OCI-LY1 (cell line): ENCODE results near the gene TAS2R1.
"Not testable (repeated sequence)": the region's sequence is repeated elsewhere in the genome, so short reads cannot be mapped to it uniquely, and the experiment has no call there.

ENCODE experiments used
- H2AFZ ChIP-seq: fragments of 200-600 bp; sonication (generic), shearing (Covaris generic); 2 replicates; pipeline ENCODE4 v1.6.0; 2014; ENCODE audit warnings: antibody characterized with exemption, mild to moderate bottlenecking, low read length
- H3F3A ChIP-seq: fragments of 200-600 bp; sonication (generic), shearing (Covaris generic); 2 replicates; pipeline ENCODE4 v1.6.0; 2014; ENCODE audit warnings: mild to moderate bottlenecking, antibody characterized with exemption, low read length, moderate library complexity; ENCODE audit not compliant: insufficient read depth
- H3K27ac ChIP-seq: fragments of 200-600 bp; sonication (generic); 2 replicates; pipeline ENCODE4 v1.5.1; 2014; ENCODE audit warnings: low read length, mixed run types, mild to moderate bottlenecking, low read depth; ENCODE audit not compliant: poor library complexity, severe bottlenecking
- H3K27me3 ChIP-seq: fragments of 200-600 bp; sonication (generic); 2 replicates; pipeline ENCODE4 v1.6.0; 2014; ENCODE audit warnings: antibody characterized with exemption, mild to moderate bottlenecking, low read length, moderate library complexity; ENCODE audit not compliant: insufficient read depth
- H3K36me3 ChIP-seq: fragments of 200-600 bp; sonication (generic); 2 replicates; pipeline ENCODE4 v1.6.1; 2014; ENCODE audit warnings: mild to moderate bottlenecking, antibody characterized with exemption, low read length, moderate library complexity, mixed read lengths; ENCODE audit not compliant: insufficient read depth
- H3K4me1 ChIP-seq: fragments of 200-600 bp; sonication (generic); 2 replicates; pipeline ENCODE4 v1.5.1; 2014; ENCODE audit warnings: mild to moderate bottlenecking, low read length, moderate library complexity; ENCODE audit not compliant: insufficient read depth, severe bottlenecking
- H3K4me2 ChIP-seq: fragments of 200-600 bp; sonication (generic), shearing (Covaris generic); 2 replicates; pipeline ENCODE4 v1.6.1; 2014; ENCODE audit warnings: low read length
- H3K4me3 ChIP-seq: fragments of 200-600 bp; sonication (generic); 2 replicates; pipeline ENCODE4 v1.5.1; 2014; ENCODE audit warnings: low read length, low read depth, mild to moderate bottlenecking, mixed read lengths; ENCODE audit not compliant: poor library complexity, severe bottlenecking
- H3K79me2 ChIP-seq: fragments of 200-600 bp; shearing (Covaris generic); 2 replicates; pipeline ENCODE4 v1.6.1; 2016; ENCODE audit warnings: mixed run types, low read length, mixed read lengths; ENCODE audit not compliant: insufficient read depth
- H3K9ac ChIP-seq: fragments of 200-600 bp; sonication (generic), shearing (Covaris generic); 2 replicates; pipeline ENCODE4 v1.6.1; 2014; ENCODE audit warnings: mild to moderate bottlenecking, low read length, mixed read lengths
- H3K9me2 ChIP-seq: fragments of 200-600 bp; sonication (generic), shearing (Covaris generic); 2 replicates; pipeline ENCODE4 v1.6.1; 2014; ENCODE audit warnings: low read depth, mild to moderate bottlenecking, low read length, mixed read lengths
- H3K9me3 ChIP-seq: fragments of 200-600 bp; shearing (Covaris generic); 2 replicates; pipeline ENCODE4 v1.6.1; 2014; ENCODE audit warnings: low read length, mixed read lengths
- H4K20me1 ChIP-seq: fragments of 200-600 bp; sonication (generic), shearing (Covaris generic); 2 replicates; pipeline ENCODE4 v1.6.0; 2016; ENCODE audit warnings: mild to moderate bottlenecking, low read length; ENCODE audit not compliant: insufficient read depth
- EZH2 ChIP-seq: fragments of 200-600 bp; sonication (generic), shearing (Covaris generic); IDR thresholded peaks from 2 replicates; pipeline ENCODE4 v1.8.0; 2017; ENCODE audit warnings: borderline replicate concordance, mixed run types, mild to moderate bottlenecking, antibody characterized with exemption, low read length, moderate library complexity, mixed read lengths
- TF ChIP-seq, protein P1 (sequence below): fragments of 200-600 bp; sonication (generic), shearing (Covaris generic); IDR thresholded peaks from 2 replicates; pipeline ENCODE4 v1.5.1; 2017; ENCODE audit warnings: mild to moderate bottlenecking, antibody characterized with exemption, low read length, moderate library complexity, mixed read lengths

Gene TAS2R1

GRCh38 chr5:9599391-9599790, 30.8 kb downstream of the TAS2R1 start:
- Histone ChIP-seq H3K9me2 (no peaks in the 10 kb centered on the region), H3K36me3 (no peaks in the 10 kb centered on the region), H3K27ac (no peak overlapping the region), H2AFZ (no peak overlapping the region), H3K4me1 (no peaks in the 10 kb centered on the region), H3F3A (no peaks in the 10 kb centered on the region), H3K9me3 (no peaks in the 10 kb centered on the region), H3K9ac (no peak overlapping the region), H4K20me1 (no peaks in the 10 kb centered on the region), H3K4me2 (no peak overlapping the region), H3K27me3 (no peaks in the 10 kb centered on the region), H3K4me3 (no peak overlapping the region), H3K79me2 (no peaks in the 10 kb centered on the region)
- TF ChIP-seq, protein P1, sequence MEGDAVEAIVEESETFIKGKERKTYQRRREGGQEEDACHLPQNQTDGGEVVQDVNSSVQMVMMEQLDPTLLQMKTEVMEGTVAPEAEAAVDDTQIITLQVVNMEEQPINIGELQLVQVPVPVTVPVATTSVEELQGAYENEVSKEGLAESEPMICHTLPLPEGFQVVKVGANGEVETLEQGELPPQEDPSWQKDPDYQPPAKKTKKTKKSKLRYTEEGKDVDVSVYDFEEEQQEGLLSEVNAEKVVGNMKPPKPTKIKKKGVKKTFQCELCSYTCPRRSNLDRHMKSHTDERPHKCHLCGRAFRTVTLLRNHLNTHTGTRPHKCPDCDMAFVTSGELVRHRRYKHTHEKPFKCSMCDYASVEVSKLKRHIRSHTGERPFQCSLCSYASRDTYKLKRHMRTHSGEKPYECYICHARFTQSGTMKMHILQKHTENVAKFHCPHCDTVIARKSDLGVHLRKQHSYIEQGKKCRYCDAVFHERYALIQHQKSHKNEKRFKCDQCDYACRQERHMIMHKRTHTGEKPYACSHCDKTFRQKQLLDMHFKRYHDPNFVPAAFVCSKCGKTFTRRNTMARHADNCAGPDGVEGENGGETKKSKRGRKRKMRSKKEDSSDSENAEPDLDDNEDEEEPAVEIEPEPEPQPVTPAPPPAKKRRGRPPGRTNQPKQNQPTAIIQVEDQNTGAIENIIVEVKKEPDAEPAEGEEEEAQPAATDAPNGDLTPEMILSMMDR = no peak
- TF ChIP-seq EZH2 = no peak

DNA sequence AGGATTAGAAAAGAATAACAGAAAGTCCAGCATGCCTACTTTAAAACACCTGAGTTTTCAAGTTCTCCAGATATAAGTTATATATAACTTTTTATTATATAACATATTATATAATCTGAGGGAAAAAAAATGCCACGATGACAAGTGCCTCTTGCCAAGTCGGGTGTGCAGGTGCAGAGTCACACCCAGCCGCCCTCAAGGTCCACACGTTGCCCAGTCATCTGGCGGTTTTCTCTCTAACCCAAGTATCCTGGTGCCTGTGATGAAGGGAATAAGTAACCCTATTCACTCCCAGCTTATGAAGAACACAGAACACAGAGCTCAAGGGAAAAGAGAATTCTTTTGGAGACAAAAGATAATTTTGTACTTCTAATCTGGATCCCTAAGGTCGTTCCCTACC, 31.8 kb downstream of the TAS2R1 start:
- H2AFZ ChIP-seq, H3K9ac ChIP-seq, H4K20me1 ChIP-seq, H3K27me3 ChIP-seq, H3K79me2 ChIP-seq, H3F3A ChIP-seq, H3K4me1 ChIP-seq, H3K27ac ChIP-seq, H3K4me3 ChIP-seq, H3K4me2 ChIP-seq, H3K9me3 ChIP-seq, H3K36me3 ChIP-seq, H3K9me2 ChIP-seq: not testable (repeated sequence)

- not testable (repeated sequence) for H2AFZ ChIP-seq, H3K27ac ChIP-seq, H3K4me1 ChIP-seq, H3K9me3 ChIP-seq, H3K4me3 ChIP-seq, H3K79me2 ChIP-seq, H3K27me3 ChIP-seq, H3K36me3 ChIP-seq, H3F3A ChIP-seq, H3K4me2 ChIP-seq, H3K9me2 ChIP-seq, H4K20me1 ChIP-seq, H3K9ac ChIP-seq
These were observed 32.8 kb downstream of the TAS2R1 start for GRCh38 chr5:9597322-9597721.

DNA sequence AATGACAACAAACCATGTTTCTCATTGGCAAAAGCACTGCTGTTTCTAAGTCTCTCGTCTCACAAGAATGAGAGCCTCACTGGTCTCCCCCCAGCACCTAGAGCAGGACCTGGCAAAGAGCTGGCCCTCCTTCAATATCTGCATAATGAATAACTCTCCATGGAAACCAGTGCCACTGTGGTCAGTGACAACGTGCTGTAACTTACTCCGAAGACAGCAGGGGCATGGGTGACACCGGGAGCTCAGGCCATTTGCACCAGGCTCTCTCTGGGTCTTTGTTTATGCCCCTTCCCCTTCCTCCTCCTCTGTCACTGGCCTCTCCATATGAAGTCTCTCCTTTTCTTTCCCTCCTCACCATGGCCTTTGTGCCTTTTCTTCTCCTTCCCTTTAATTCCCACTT, 33.3 kb downstream of the TAS2R1 start:
- no peaks in the 10 kb centered on the region for H3F3A ChIP-seq
- H3K9ac ChIP-seq = no peak overlapping the region
- H2AFZ ChIP-seq = no peak overlapping the region
- H3K79me2 ChIP-seq = no peaks in the 10 kb centered on the region
- no peaks in the 10 kb centered on the region for H3K9me2 ChIP-seq
- no peaks in the 10 kb centered on the region for H4K20me1 ChIP-seq
- no peak overlapping the region for H3K4me3 ChIP-seq
- no peaks in the 10 kb centered on the region for H3K9me3 ChIP-seq
- TF ChIP-seq EZH2 = no peak
- TF ChIP-seq, protein P1 = no peak
- H3K36me3 ChIP-seq = no peaks in the 10 kb centered on the region
- no peaks in the 10 kb centered on the region for H3K4me1 ChIP-seq
- no peak overlapping the region for H3K4me2 ChIP-seq
- H3K27me3 ChIP-seq = no peaks in the 10 kb centered on the region
- H3K27ac ChIP-seq = no peak overlapping the region
